AG09309 (cell line): ENCODE data around the gene CEACAM19.

Source experiments
- DNase-seq: peaks from one replicate; pipeline ENCODE4 v3.0.0-alpha.2; 2010; ENCODE audit warnings: low read depth
- H3K4me3 ChIP-seq: 2 replicates; pipeline ENCODE4 v1.5.1; 2011; ENCODE audit warnings: mild to moderate bottlenecking, low read depth, low read length, moderate library complexity; ENCODE audit not compliant: control insufficient read depth
- CTCF ChIP-seq: IDR thresholded peaks from 2 replicates; pipeline ENCODE4 v1.5.1; 2011; ENCODE audit warnings: mild to moderate bottlenecking, low read depth, low read length, inconsistent platforms; ENCODE audit not compliant: insufficient read depth, control insufficient read depth; ENCODE audit errors: missing control alignments

CEACAM19 gene

DNA sequence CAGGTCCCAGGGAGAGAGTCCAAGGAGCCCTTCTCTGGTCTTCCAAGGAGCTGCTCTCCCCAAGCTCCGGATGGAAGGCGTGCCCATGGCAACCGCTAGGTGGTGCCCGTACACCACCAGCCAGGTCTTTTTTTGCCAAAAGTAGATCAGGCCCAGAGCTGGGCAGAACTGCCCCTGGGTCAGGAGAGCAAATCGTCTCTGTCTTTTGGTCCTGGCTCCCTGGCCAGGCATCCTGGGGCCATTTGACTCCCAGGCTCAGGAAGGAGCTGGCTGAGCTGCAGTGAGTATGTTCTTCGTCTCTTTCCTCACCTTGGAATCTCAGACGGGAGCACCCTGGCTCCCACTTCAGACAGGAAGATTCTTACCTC lies 52.7 kb downstream of the CEACAM19 start:
- no peak for DNase-seq
- peak; percentile 99 for TF ChIP-seq CTCF
- H3K4me3 ChIP-seq: no peak overlapping the region

DNA sequence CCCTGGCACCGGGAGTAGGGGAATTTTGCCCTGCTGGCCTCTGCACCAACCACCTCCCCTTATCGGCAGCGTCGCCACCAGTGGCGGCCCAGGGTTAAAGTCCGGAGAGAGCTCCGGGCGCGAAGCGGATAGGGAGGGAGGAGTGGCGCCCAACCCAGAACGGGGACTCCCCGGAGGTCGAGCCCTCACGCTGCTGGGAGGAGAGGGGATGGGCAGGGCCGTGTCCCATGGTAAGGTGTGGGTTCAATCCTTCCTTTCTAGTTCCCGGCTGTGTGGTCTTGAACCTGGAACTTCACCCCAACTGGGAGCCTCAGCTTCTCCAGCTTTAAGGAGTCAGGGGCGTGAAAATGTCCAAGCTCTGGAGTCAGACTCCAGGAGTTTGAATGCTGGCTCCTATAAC lies 54.0 kb downstream of the CEACAM19 start:
- TF ChIP-seq CTCF: no peak
- no peak overlapping the region for H3K4me3 ChIP-seq
- no peak for DNase-seq

- TF ChIP-seq CTCF: no peak
- DNase-seq: no peak
- no peak overlapping the region for H3K4me3 ChIP-seq
Observed at GRCh38 chr19:44725684-44726083, 54.4 kb downstream of the CEACAM19 start.

- TF ChIP-seq CTCF: no peak
- no peak for DNase-seq
- no peak overlapping the region for H3K4me3 ChIP-seq
Observed at GRCh38 chr19:44726465-44726864, 55.2 kb downstream of the CEACAM19 start.

DNA sequence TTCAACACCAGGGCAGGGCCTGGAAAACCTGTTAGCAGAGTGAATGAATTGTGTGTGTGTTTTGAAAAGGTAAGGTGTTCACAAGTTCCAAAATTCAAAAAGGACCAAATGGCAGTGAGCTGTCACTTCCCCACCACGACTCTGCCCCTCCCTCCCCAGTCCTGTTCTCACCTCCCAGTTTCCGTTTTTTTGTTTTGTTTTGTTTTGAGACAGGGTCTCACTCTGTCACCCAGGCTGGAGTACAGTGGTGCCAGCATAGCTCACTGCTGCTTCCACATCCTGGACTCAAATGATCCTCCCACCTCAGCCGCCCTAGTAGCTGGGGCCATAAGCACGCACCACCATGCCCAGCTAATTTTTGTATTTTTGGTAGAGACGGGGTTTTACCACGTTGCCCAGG lies 56.9 kb downstream of the CEACAM19 start:
- DNase-seq: no peak
- H3K4me3 ChIP-seq: no peak overlapping the region
- no peak for TF ChIP-seq CTCF

DNA sequence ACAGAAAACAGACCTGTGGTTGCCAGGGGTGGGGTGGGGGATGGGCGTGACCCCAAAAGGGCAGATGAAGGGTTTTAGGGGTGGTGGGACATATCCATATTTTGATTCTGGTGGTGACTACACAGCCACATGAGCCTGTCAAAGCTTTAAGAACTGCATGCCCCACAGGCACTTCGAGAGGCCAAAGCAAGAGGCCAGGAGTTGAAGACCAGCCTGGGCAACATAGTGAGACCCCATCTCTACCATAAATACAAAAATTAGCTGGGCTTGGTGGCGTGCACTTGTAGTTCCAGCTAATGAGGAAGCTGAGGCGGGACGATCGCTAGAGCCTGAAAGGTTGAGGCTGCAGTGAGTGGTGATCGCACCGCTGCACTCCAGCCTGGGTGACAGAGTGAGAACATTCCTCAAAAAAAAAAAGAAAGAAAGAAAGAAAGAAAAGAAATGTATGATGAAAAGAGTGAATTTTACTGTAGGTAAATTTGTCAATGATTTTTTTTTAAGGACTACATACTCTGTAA lies 58.3 kb downstream of the CEACAM19 start:
- no peak overlapping the region for H3K4me3 ChIP-seq
- no peak for TF ChIP-seq CTCF
- DNase-seq: no peak

GRCh38 chr19:44731081-44731480 lies 59.8 kb downstream of the CEACAM19 start:
- no peak for TF ChIP-seq CTCF
- no peak overlapping the region for H3K4me3 ChIP-seq
- no peak for DNase-seq
